IPS DF 6.9 (cell line): ENCODE results near the gene SYPL1.

ENCODE experiments used
- DNase-seq: peaks from one replicate; pipeline ENCODE4 v3.0.0-alpha.2; 2013; ENCODE audit warnings: low read depth, low spot score
- H3K27ac ChIP-seq: one replicate; pipeline ENCODE4 v1.5.1; 2013; ENCODE audit warnings: low read length, control low read depth
- H3K27me3 ChIP-seq: 2 replicates; pipeline ENCODE4 v1.6.1; 2013; ENCODE audit warnings: mild to moderate bottlenecking, low read length; ENCODE audit not compliant: control insufficient read depth, insufficient read depth
- H3K36me3 ChIP-seq: 2 replicates; pipeline ENCODE4 v1.6.1; 2013; ENCODE audit warnings: low read length; ENCODE audit not compliant: control insufficient read depth, insufficient read depth
- H3K4me1 ChIP-seq: 2 replicates; pipeline ENCODE4 v1.6.1; 2013; ENCODE audit warnings: low read length; ENCODE audit not compliant: control insufficient read depth, insufficient read depth
- H3K4me3 ChIP-seq: 2 replicates; pipeline ENCODE4 v1.5.1; 2013; ENCODE audit warnings: mild to moderate bottlenecking, low read length
- H3K9me3 ChIP-seq: 2 replicates; pipeline ENCODE4 v1.6.1; 2013; ENCODE audit warnings: low read length, inconsistent platforms; ENCODE audit not compliant: control insufficient read depth, insufficient read depth
- WGBS: extraction: QIAGEN DNeasy Blood & Tissue Kit; methylation state at CpG from one replicate; pipeline ENCODE4 v1.1.7; 2013; ENCODE audit warnings: mixed read lengths, missing lambda C conversion rate; ENCODE audit not compliant: insufficient read length, insufficient coverage; 5-methylcytosine and 5-hydroxymethylcytosine counted together

The SYPL1 gene

DNA sequence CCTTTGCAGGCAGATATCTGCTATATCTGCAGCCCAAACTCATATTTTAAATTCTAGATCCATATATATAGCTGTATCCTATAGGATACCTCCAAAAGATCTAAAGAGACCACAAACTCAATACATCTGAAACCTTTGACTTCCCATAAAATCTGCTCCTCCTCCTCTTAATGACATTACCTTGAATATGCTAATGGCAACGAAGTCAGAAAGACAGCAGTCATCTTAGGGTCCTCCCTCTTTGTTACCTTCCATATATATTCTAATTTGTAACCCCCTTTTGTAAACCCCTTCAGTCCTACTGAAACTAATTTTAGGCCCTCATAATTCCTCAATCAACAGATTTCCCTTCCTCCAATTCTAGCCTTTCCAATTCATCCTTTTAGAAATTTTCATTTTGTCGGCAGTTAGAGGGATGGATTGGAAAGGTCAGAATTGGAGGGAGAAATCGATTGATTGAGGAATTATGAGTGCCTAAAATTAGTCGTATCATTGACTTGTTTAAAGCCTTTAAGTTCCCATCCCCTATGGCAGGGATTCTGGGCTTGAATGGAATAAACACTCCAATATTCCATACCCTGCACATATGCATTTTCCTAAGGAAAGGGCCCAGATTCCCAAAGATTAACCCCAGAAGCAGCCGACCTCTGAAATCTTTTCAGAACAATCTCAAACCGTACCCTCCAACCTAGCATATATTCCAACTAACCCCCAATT is 2.4 kb downstream of the SYPL1 start:
- Histone ChIP-seq H3K4me1 (no peaks in the 10 kb centered on the region; the same call in 1 of the 2 replicates), H3K36me3 (no peaks in the 10 kb centered on the region), H3K27me3 (no peaks in the 10 kb centered on the region), H3K4me3 (no peak overlapping the region), H3K27ac (no peak overlapping the region), H3K9me3 (no peaks in the 10 kb centered on the region)
- DNase-seq = no peak
- WGBS = 100% methylated on average over 3 of the region's 6 CpGs

DNA sequence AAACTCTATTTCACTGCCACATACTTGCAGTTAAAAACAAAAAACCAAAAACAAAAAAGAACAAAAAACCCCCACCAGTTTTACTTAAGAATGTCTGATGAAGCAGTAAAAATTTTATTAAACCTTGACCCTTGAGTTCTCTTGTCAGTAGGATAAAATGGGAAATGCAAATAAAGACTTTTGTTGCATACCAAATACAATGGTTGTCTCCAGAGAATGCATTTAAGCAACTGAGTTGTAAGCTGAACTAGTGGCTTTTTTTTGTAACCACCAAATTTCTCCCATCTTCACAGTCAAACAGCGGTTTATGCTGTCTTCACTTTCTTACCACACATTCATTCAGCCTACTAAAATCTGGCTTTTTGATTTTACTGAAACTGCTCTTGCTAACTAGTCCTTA is 3.1 kb downstream of the SYPL1 start:
- H3K36me3 ChIP-seq = no peaks in the 10 kb centered on the region
- no peaks in the 10 kb centered on the region for H3K27me3 ChIP-seq
- no peak for DNase-seq
- H3K4me1 ChIP-seq = no peaks in the 10 kb centered on the region; the same call in 1 of the 2 replicates
- no peaks in the 10 kb centered on the region for H3K9me3 ChIP-seq
- no CpG with 5 or more reads among the region's 1 CpG for WGBS
- H3K4me3 ChIP-seq = no peak overlapping the region
- no peak overlapping the region for H3K27ac ChIP-seq

GRCh38 chr7:106104721-106105260 is 7.3 kb downstream of the SYPL1 start:
- no peaks in the 10 kb centered on the region for H3K27me3 ChIP-seq
- no peak overlapping the region for H3K4me3 ChIP-seq
- DNase-seq = no peak
- H3K9me3 ChIP-seq = no peaks in the 10 kb centered on the region
- H3K27ac ChIP-seq = no peak overlapping the region
- no CpG with 5 or more reads among the region's 2 CpGs for WGBS
- no peaks in the 10 kb centered on the region for H3K4me1 ChIP-seq
- no peaks in the 10 kb centered on the region for H3K36me3 ChIP-seq

- H3K4me1 ChIP-seq = no peaks in the 10 kb centered on the region
- whole genome bisulfite sequencing = no CpG with 5 or more reads among the region's 6 CpGs
Observed at GRCh38 chr7:106102387-106102966, 9.6 kb downstream of the SYPL1 start.

GRCh38 chr7:106101726-106102125 is 10.4 kb downstream of the SYPL1 start:
- no peaks in the 10 kb centered on the region for H3K4me1 ChIP-seq
- no peak for DNase-seq
- H3K27ac ChIP-seq = no peak overlapping the region
- no peak overlapping the region for H3K4me3 ChIP-seq
- H3K9me3 ChIP-seq = no peaks in the 10 kb centered on the region
- H3K36me3 ChIP-seq = no peaks in the 10 kb centered on the region
- WGBS = no CpG with 5 or more reads among the region's 3 CpGs
- H3K27me3 ChIP-seq = no peaks in the 10 kb centered on the region

More at GRCh38 chr7:106102387-106102966, 9.6 kb downstream of the SYPL1 start:
- H3K4me3 ChIP-seq = no peak overlapping the region
- H3K27me3 ChIP-seq = no peaks in the 10 kb centered on the region
- H3K27ac ChIP-seq = no peak overlapping the region
- H3K9me3 ChIP-seq = no peaks in the 10 kb centered on the region
- H3K36me3 ChIP-seq = no peaks in the 10 kb centered on the region
- DNase-seq = no peak

DNA sequence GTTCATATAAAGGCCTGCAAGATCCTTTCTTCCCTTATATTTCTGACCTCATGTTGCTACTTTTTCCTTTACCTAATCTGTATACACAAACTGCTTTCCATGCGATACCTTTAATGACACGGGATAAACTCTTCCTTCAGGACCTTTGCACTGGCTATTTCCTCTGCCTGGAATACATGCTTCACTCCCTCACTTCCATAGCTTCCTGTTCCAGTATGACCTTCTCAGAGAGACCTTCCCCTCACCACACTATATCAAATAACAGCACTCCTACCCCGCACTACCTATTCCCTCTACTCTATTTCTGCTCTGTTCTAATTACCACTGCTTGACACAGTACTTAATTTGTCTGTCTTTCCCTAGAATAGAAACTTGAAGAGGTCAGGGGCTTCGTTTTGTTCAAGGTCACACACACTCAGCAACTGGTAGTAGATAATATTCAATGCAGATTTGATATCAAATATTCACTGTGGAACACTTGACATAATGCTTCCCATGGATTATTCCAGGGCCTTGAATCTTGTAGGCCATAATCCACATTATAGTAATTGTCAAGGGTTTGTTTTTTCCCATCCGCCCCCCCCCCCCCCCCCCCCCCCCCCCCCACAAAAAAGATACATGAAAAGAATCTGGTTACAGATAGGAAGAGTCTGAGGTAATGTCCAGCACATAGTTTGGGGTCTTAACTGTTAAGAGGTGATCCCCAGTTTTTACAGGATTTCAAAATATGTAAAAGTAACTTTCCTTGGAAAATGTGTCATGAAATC is 11.1 kb downstream of the SYPL1 start:
- no peaks in the 10 kb centered on the region for H3K9me3 ChIP-seq
- no peaks in the 10 kb centered on the region for H3K4me1 ChIP-seq
- H3K27me3 ChIP-seq = no peaks in the 10 kb centered on the region
- WGBS = 100% methylated on average over 1 of the region's 5 CpGs
- H3K4me3 ChIP-seq = no peak overlapping the region
- H3K36me3 ChIP-seq = no peaks in the 10 kb centered on the region
- no peak overlapping the region for H3K27ac ChIP-seq
- no peak for DNase-seq

DNA sequence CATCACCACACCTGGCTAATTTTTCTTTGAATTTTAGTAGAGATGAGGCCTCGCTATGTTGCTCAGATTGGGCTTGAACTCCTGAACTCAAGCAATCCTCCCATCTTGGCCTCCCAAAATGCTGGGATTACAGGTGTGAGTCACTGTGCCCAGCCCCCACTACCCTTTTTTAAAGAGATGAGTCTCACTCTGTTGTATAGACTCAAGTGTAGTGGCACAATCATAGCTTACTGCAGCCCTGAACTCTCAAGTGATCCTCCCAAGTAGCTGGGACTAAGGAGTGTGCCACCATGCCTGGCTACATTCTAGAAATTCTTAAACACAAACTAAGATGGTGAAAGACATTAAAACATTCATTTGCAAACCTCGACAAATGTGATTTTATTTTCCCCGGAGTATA is 12.6 kb downstream of the SYPL1 start:
- H3K4me3 ChIP-seq = no peak overlapping the region
- no peak for DNase-seq
- WGBS = no CpG with 5 or more reads among the region's 3 CpGs
- H3K27me3 ChIP-seq = no peaks in the 10 kb centered on the region
- H3K4me1 ChIP-seq = no peaks in the 10 kb centered on the region
- no peaks in the 10 kb centered on the region for H3K36me3 ChIP-seq
- no peak overlapping the region for H3K27ac ChIP-seq
- H3K9me3 ChIP-seq = no peaks in the 10 kb centered on the region

- no peak for DNase-seq
- Histone ChIP-seq H3K27ac (no peak overlapping the region), H3K4me1 (no peaks in the 10 kb centered on the region)
Observed at GRCh38 chr7:106098889-106099288, 13.2 kb downstream of the SYPL1 start.

DNA sequence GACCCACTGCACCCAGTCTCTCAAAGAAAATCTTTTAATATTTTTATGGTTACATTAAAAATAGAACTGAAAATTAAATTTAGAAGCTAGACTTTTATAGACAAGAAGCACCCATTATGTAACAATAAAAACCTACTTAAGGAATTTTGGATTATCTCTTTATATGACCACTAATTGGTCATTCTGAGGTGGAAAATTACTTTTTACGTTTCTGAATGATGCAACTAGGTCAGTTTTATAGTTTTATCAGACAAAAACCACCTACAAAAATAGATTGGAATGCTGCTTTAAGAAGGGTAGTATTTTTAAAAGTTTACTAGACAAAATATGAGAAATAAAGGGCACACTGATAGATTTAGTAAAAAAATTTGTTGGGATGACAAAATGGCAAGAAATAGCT is 16.5 kb downstream of the SYPL1 start:
- no peaks in the 10 kb centered on the region for H3K9me3 ChIP-seq
- H3K36me3 ChIP-seq = no peaks in the 10 kb centered on the region
- H3K27ac ChIP-seq = no peak overlapping the region
- H3K27me3 ChIP-seq = no peaks in the 10 kb centered on the region
- H3K4me1 ChIP-seq = no peaks in the 10 kb centered on the region
- H3K4me3 ChIP-seq = no peak overlapping the region
- WGBS = no CpG with 5 or more reads among the region's 1 CpG
- DNase-seq = no peak

More at GRCh38 chr7:106098889-106099288, 13.2 kb downstream of the SYPL1 start:
- Histone ChIP-seq H3K27me3 (no peaks in the 10 kb centered on the region), H3K4me3 (no peak overlapping the region), H3K9me3 (no peaks in the 10 kb centered on the region), H3K36me3 (no peaks in the 10 kb centered on the region)

DNA sequence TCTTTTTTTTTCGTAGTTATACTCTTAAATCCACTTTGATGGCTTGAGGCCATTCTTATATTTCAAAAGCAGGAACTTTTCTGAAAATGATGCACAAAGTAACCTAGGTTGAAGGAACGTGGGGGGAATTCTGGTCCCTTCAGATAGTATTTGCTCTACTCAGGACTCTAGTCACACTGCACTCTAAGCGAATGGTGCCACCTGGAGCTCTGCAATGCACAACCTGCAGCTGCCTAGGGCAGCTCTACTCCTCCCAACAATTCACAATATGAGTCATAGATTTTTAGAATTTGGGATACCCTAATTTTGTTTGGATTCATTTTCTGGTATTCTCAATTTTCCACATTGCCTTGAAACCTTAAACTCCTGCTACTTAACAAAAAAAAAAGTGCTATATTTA is 17.3 kb downstream of the SYPL1 start:
- Histone ChIP-seq H3K4me3 (no peak overlapping the region), H3K4me1 (no peaks in the 10 kb centered on the region), H3K27me3 (no peaks in the 10 kb centered on the region), H3K36me3 (no peaks in the 10 kb centered on the region), H3K27ac (no peak overlapping the region), H3K9me3 (no peaks in the 10 kb centered on the region)
- no CpG with 5 or more reads among the region's 3 CpGs for WGBS
- no peak for DNase-seq
